Camera-type eye (tissue), 1 donor: ENCODE data around the gene WSCD1. TPM values are rescaled to one million over a fixed set of nuclear protein-coding genes. Genes with fewer than 3 reads are reported as not detected.

Experiments used
- total RNA-seq: library from RNA; depleted of rRNA; stranded (reverse); fragments of >200 nt; gene quantifications from one replicate; pipeline ENCODE4 v1.2.3, GENCODE V29; 2014

WSCD1 gene
- total RNA-seq, result 87.2 TPM

DNA sequence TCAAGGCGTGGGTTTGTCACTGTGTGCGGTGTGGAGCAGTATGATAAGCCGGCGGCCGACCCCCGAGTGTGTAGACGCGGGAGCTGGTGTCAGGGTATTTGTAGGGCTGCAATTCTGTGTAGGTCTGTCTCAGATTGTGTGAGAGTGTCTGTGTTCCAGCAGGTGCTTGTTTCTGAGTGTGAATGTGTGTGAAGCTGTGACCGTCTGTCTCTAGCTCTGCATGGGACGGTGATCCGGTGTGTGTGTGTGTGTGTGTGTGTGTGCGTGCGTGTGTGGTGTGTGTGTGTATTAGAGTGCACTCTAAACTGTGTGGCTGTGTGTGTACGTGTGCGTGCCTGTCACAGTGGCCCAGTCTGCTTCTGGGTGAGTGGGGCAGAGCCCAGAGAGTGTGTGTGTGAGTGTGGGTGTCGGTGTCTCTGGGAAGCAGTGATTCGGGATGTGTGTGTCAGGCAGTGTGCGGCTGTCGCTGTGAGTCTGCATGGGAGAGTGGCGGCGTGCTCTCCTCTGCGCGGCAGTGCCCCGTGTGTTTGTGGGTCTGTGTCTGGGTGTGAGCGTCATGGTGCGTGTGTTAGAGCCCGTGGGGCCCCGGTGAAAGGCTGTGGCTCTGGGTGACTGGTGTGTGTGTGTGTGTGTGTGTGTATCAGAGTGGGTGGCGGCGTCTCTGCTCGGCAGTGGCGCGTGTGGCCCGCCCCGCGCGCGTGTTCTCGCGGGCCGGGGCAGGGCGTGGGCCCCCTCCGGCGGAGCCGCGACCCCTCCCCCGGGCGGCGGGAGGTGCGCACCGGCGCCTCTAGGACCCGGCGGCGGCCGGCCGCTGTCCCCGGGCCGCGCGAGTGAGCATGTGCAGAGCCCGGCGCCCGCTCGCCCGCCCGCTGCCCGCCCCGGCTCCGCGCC, at the start of gene WSCD1:
WSCD1 (plus strand) TSS at position 841 of the 891 bp plus-strand sequence. CDS start 10,280 bp downstream, outside the sequence.

